B cell (primary cell): Measurements from ENCODE around the gene KATNB1. TPM values are rescaled to one million over a fixed set of nuclear protein-coding genes. Genes with fewer than 3 reads are reported as not detected.
"Not testable (repeated sequence)": the region's sequence is repeated elsewhere in the genome, so short reads cannot be mapped to it uniquely, and the experiment has no call there.

Source experiments
- ATAC-seq: fragments of 200-7000 bp; cut with Tn5 transposase; one replicate; pipeline ENCODE4 v1.10.0; 2021; ENCODE audit warnings: low read depth, mild to moderate bottlenecking, moderate number of reproducible peaks, moderate library complexity
- CTCF ChIA-PET: fragments of 350-600 bp; sonication (Branson Sonifier 250); formaldehyde crosslinking; loops from one replicate; lab custom pipeline; 2021; ENCODE audit warnings: antibody characterized with exemption, inconsistent platforms; lab: Charles Lee
- POLR2A ChIA-PET: fragments of 350-600 bp; sonication (Branson Sonifier 250); formaldehyde crosslinking; loops from one replicate; lab custom pipeline; 2021; ENCODE audit warnings: antibody characterized with exemption; lab: Charles Lee
- DNase-seq: peaks from one replicate; pipeline ENCODE4 v3.0.0; 2013
- H2AFZ ChIP-seq: 2 replicates; pipeline ENCODE4 v1.6.1; 2012; ENCODE audit warnings: mild to moderate bottlenecking, low read depth, low read length; ENCODE audit not compliant: insufficient read depth, poor library complexity, severe bottlenecking
- H3K27ac ChIP-seq, 2 donors: 1 replicate in 1 of 2; 2 replicates in 1 of 2; pipeline ENCODE4 v1.5.1; 2012 to 2013; ENCODE audit warnings: low read length in 2 of 2, mild to moderate bottlenecking in 2 of 2, moderate library complexity in 1 of 2
- H3K27me3 ChIP-seq, 4 experiments: fragments of 200-600 bp in 1 of 4; sonication (generic) in 1 of 4; replicated peaks in 1 of 4; 1 replicate in 2 of 4; 2 replicates in 2 of 4; pipeline versions ENCODE4 v1.6.1 to v1.7.0; 2013 to 2016; ENCODE audit warnings: low read length in 3 of 4, mild to moderate bottlenecking in 2 of 4, mixed read lengths in 1 of 4, moderate library complexity in 1 of 4; ENCODE audit not compliant: insufficient read depth in 4 of 4, control insufficient read depth in 3 of 4; ENCODE audit errors: control extremely low read depth in 1 of 4
- H3K36me3 ChIP-seq, 2 experiments: replicated peaks in 1 of 2; 1 replicate in 1 of 2; 2 replicates in 1 of 2; pipeline versions ENCODE4 v1.6.1 to v1.7.1; 2013; ENCODE audit warnings: low read length in 1 of 2; ENCODE audit not compliant: insufficient read depth in 2 of 2, control insufficient read depth in 1 of 2; ENCODE audit errors: control extremely low read depth in 1 of 2, extremely low read depth in 1 of 2
- H3K4me1 ChIP-seq, 2 donors: fragments of 200-600 bp in 1 of 2; sonication (generic) in 1 of 2; 1 replicate in 1 of 2; 2 replicates in 1 of 2; pipeline versions ENCODE4 v1.5.1 to v1.6.1; 2013 to 2017; ENCODE audit warnings: low read length in 2 of 2; ENCODE audit not compliant: control insufficient read depth in 2 of 2, insufficient read depth in 2 of 2
- H3K4me2 ChIP-seq: replicated peaks from 2 replicates; pipeline ENCODE3; 2012; ENCODE audit warnings: mild to moderate bottlenecking, low read depth, low read length; ENCODE audit not compliant: poor library complexity, severe bottlenecking
- H3K4me3 ChIP-seq, 5 experiments: fragments of 200-600 bp in 1 of 5; sonication (generic) in 1 of 5; 1 replicate in 3 of 5; 2 replicates in 2 of 5; pipeline versions ENCODE4 v1.5.1 to v1.7.0; 2011 to 2016; ENCODE audit warnings: low read length in 4 of 5, mild to moderate bottlenecking in 4 of 5, low read depth in 2 of 5, control low read depth in 1 of 5, moderate library complexity in 1 of 5; ENCODE audit not compliant: insufficient read depth in 1 of 5; ENCODE audit errors: control extremely low read depth in 1 of 5, extremely low read depth in 1 of 5
- H3K79me2 ChIP-seq: fragments of 200-600 bp; sonication (generic); one replicate; pipeline ENCODE4 v1.6.0; 2016; ENCODE audit warnings: low read length; ENCODE audit not compliant: control insufficient read depth, insufficient read depth
- H3K9ac ChIP-seq: fragments of 200-600 bp; sonication (generic); 2 replicates; pipeline ENCODE4 v1.6.1; 2017; ENCODE audit warnings: mild to moderate bottlenecking, low read length, moderate library complexity
- H3K9me3 ChIP-seq, 3 donors: one replicate each; pipeline versions ENCODE4 v1.6.1 to v1.7.1; 2013; ENCODE audit warnings: low read length in 2 of 3; ENCODE audit not compliant: control insufficient read depth in 2 of 3, insufficient read depth in 1 of 3; ENCODE audit errors: control extremely low read depth in 1 of 3
- H4K20me1 ChIP-seq: 2 replicates; pipeline ENCODE4 v1.6.0; 2012; ENCODE audit warnings: mild to moderate bottlenecking, low read length; ENCODE audit not compliant: insufficient read depth, control insufficient read depth, poor library complexity, severe bottlenecking
- H3K27ac Mint-ChIP-seq: one replicate; pipeline ENCODE4 v1.8.0; 2021; ENCODE audit warnings: mixed read lengths
- H3K27me3 Mint-ChIP-seq: one replicate; pipeline ENCODE4 v1.8.0; 2021; ENCODE audit warnings: mixed read lengths
- H3K4me1 Mint-ChIP-seq: one replicate; pipeline ENCODE4 v1.8.0; 2021; ENCODE audit warnings: mixed read lengths
- H3K4me3 Mint-ChIP-seq: one replicate; pipeline ENCODE4 v1.8.0; 2021; ENCODE audit warnings: mixed read lengths
- H3K9me3 Mint-ChIP-seq: one replicate; pipeline ENCODE4 v1.8.0; 2022; ENCODE audit warnings: mixed read lengths; ENCODE audit not compliant: insufficient read depth
- EZH2 ChIP-seq: IDR thresholded peaks from 2 replicates; pipeline ENCODE4 v1.6.1; 2012; ENCODE audit warnings: borderline replicate concordance, low read depth, mild to moderate bottlenecking, moderate library complexity, low read length; ENCODE audit not compliant: insufficient read depth, poor library complexity, severe bottlenecking
- WGBS: methylation state at CpG from one replicate; pipeline ENCODE4 v1.1.5; 2013; ENCODE audit warnings: missing lambda C conversion rate; ENCODE audit not compliant: insufficient coverage; 5-methylcytosine and 5-hydroxymethylcytosine counted together
- intact Hi-C: fragments of 100-400 bp; cut with micrococcal nuclease; formaldehyde crosslinking; loops from one replicate; pipeline ENCODE4 v1.10.0; 2022
- polyA plus RNA-seq: library from polyadenylated mRNA; depleted of rRNA; stranded (reverse); fragments of >200 nt; gene quantifications from 2 replicates; pipeline ENCODE4 v1.2.3, GENCODE V29; 2012
- total RNA-seq, 2 donors: library from RNA; stranded (reverse); fragments of 120-200 nt in 1 of 2; gene quantifications; 1 replicate in 1 of 2; 2 replicates in 1 of 2; pipeline versions ENCODE4 v1.2.3 to v1.2.4, GENCODE V29; 2013 to 2022
- TF ChIP-seq, protein P1 (sequence below): fragments of 200-600 bp; IDR thresholded peaks from one replicate; pipeline ENCODE4 v1.8.0; 2022; ENCODE audit warnings: antibody characterized with exemption, mild to moderate bottlenecking

The KATNB1 gene
- total and polyA plus RNA-seq, 2 donors (not counting 1 experiment from before 2014, with no cell fraction given) = 20.3 to 29.0 TPM

- POLR2A ChIA-PET, H3K27ac ChIP-seq, CTCF ChIA-PET: not testable (repeated sequence)
Observed at GRCh38 chr16:57782607-57783055, 47.1 kb downstream of the KATNB1 start.

DNA sequence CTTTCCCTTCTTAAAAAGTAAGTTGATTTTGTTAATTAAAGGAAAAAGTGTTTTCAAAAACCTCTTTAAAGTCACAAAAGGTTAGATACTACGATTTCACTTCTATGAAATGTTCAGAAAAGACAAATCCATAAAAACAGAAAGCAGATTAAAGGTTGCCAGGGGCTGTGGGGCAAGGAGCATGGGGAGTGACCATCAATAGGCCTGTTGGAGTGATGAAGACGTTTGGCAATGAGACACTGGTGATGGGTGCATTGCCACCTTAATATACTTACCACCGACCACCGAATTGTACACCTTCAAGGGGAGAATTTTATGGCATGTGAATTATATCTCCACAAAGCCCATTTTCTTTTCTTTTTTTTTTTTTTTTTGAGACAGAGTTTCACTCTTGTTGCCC is 47.5 kb downstream of the KATNB1 start:
- no peaks in the 10 kb centered on the region for H3K79me2 ChIP-seq
- intact Hi-C loops = no loop called here
- no peak for DNase-seq
- Mint-ChIP-seq H3K27ac (no peak overlapping the region), H3K4me1 (no peaks in the 10 kb centered on the region), H3K27me3 (peaks cover 4% of the 10 kb centered on the region), H3K9me3 (no peaks in the 10 kb centered on the region), H3K4me3 (no peak overlapping the region)
- H3K9me3 ChIP-seq = no peaks in the 10 kb centered on the region
- ATAC-seq = no peak
- no peak overlapping the region for H3K27ac ChIP-seq
- no CpG with 5 or more reads among the region's 4 CpGs for WGBS
- no peaks in the 10 kb centered on the region for H3K27me3 ChIP-seq
- TF ChIP-seq, protein P1, sequence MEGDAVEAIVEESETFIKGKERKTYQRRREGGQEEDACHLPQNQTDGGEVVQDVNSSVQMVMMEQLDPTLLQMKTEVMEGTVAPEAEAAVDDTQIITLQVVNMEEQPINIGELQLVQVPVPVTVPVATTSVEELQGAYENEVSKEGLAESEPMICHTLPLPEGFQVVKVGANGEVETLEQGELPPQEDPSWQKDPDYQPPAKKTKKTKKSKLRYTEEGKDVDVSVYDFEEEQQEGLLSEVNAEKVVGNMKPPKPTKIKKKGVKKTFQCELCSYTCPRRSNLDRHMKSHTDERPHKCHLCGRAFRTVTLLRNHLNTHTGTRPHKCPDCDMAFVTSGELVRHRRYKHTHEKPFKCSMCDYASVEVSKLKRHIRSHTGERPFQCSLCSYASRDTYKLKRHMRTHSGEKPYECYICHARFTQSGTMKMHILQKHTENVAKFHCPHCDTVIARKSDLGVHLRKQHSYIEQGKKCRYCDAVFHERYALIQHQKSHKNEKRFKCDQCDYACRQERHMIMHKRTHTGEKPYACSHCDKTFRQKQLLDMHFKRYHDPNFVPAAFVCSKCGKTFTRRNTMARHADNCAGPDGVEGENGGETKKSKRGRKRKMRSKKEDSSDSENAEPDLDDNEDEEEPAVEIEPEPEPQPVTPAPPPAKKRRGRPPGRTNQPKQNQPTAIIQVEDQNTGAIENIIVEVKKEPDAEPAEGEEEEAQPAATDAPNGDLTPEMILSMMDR = no peak
- no peak for TF ChIP-seq EZH2
- no peaks in the 10 kb centered on the region for H3K36me3 ChIP-seq
- H3K4me3 ChIP-seq = no peak overlapping the region
- no peak overlapping the region for H3K4me2 ChIP-seq
- H3K9ac ChIP-seq = no peak overlapping the region
- POLR2A ChIA-PET = no interaction called here
- H3K4me1 ChIP-seq = no peaks in the 10 kb centered on the region
- no peaks in the 10 kb centered on the region for H4K20me1 ChIP-seq
- CTCF ChIA-PET = no interaction called here
- H2AFZ ChIP-seq = no peak overlapping the region

More at GRCh38 chr16:57782607-57783055, 47.1 kb downstream of the KATNB1 start:
- WGBS = 100% methylated on average over 5 of the region's 11 CpGs
- H3K4me3 ChIP-seq, H4K20me1 ChIP-seq, H3K79me2 ChIP-seq, intact Hi-C loops, H3K4me2 ChIP-seq, H3K27ac Mint-ChIP-seq, ATAC-seq, H3K27me3 Mint-ChIP-seq, H3K4me3 Mint-ChIP-seq, H3K36me3 ChIP-seq, H3K9me3 Mint-ChIP-seq, H3K9ac ChIP-seq, H3K4me1 Mint-ChIP-seq, DNase-seq, H3K9me3 ChIP-seq, H2AFZ ChIP-seq, H3K27me3 ChIP-seq, H3K4me1 ChIP-seq: not testable (repeated sequence)
